ENCODE data around the gene MYO10.

DNA sequence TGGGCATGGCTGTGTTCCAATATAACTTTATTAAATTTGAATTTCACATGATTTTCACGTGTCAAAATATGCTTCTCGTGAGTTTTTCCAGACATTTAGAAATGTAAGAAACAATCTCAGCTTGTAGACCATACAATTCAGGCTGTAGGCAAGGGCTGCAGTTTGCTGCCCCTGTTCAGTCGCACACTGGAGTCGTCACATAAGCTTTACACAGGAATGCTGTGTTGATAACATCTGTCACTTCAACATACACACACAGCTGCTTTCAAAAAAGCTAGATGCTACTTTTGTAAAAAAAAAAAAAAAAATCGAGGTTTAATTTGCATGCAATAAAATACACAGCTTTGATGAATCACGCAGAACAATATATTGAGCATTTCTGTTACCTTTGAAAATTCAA lies 77.9 kb downstream of the MYO10 start:
- TF ChIP-seq, protein P1, sequence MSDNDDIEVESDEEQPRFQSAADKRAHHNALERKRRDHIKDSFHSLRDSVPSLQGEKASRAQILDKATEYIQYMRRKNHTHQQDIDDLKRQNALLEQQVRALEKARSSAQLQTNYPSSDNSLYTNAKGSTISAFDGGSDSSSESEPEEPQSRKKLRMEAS (CRISPR knock-in tag; IDR thresholded peaks at IDR 0.05) = no peak
- TF ChIP-seq GABPB1 (CRISPR knock-in tag; IDR thresholded peaks at IDR 0.05) (no peak), MYBL2 (CRISPR knock-in tag; IDR thresholded peaks at IDR 0.05) (no peak), TEAD4 (CRISPR knock-in tag; IDR thresholded peaks at IDR 0.05) (no peak), FOXK1 (CRISPR knock-in tag; IDR thresholded peaks at IDR 0.05) (no peak), NFYB (CRISPR knock-in tag; conservative IDR thresholded peaks at IDR 0.05; ENCODE audit: low read depth) (no peak), ZNF232 (CRISPR knock-in tag; IDR thresholded peaks at IDR 0.05) (no peak), ELF4 (CRISPR knock-in tag; IDR thresholded peaks at IDR 0.05; ENCODE audit: low read depth) (no peak), EMX1 (CRISPR knock-in tag; IDR thresholded peaks at IDR 0.05) (no peak), NR2C2 (CRISPR knock-in tag; IDR thresholded peaks at IDR 0.05) (no peak)
- TF ChIP-seq, protein P2, sequence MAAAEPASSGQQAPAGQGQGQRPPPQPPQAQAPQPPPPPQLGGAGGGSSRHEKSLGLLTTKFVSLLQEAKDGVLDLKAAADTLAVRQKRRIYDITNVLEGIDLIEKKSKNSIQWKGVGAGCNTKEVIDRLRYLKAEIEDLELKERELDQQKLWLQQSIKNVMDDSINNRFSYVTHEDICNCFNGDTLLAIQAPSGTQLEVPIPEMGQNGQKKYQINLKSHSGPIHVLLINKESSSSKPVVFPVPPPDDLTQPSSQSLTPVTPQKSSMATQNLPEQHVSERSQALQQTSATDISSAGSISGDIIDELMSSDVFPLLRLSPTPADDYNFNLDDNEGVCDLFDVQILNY (CRISPR knock-in tag; IDR thresholded peaks at IDR 0.05) = no peak
- TF ChIP-seq, protein P3, sequence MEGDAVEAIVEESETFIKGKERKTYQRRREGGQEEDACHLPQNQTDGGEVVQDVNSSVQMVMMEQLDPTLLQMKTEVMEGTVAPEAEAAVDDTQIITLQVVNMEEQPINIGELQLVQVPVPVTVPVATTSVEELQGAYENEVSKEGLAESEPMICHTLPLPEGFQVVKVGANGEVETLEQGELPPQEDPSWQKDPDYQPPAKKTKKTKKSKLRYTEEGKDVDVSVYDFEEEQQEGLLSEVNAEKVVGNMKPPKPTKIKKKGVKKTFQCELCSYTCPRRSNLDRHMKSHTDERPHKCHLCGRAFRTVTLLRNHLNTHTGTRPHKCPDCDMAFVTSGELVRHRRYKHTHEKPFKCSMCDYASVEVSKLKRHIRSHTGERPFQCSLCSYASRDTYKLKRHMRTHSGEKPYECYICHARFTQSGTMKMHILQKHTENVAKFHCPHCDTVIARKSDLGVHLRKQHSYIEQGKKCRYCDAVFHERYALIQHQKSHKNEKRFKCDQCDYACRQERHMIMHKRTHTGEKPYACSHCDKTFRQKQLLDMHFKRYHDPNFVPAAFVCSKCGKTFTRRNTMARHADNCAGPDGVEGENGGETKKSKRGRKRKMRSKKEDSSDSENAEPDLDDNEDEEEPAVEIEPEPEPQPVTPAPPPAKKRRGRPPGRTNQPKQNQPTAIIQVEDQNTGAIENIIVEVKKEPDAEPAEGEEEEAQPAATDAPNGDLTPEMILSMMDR (IDR thresholded peaks at IDR 0.05) = no peak
- TF ChIP-seq, protein P4, sequence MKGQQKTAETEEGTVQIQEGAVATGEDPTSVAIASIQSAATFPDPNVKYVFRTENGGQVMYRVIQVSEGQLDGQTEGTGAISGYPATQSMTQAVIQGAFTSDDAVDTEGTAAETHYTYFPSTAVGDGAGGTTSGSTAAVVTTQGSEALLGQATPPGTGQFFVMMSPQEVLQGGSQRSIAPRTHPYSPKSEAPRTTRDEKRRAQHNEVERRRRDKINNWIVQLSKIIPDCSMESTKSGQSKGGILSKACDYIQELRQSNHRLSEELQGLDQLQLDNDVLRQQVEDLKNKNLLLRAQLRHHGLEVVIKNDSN (CRISPR knock-in tag; IDR thresholded peaks at IDR 0.05) = no peak
- TF ChIP-seq, protein P5, sequence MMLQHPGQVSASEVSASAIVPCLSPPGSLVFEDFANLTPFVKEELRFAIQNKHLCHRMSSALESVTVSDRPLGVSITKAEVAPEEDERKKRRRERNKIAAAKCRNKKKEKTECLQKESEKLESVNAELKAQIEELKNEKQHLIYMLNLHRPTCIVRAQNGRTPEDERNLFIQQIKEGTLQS (CRISPR knock-in tag; conservative IDR thresholded peaks at IDR 0.05) = no peak
